Suprapubic skin (tissue), 4 donors: ENCODE measurements around the gene MYO16. TPM values are rescaled to one million over a fixed set of nuclear protein-coding genes. Genes with fewer than 3 reads are reported as not detected.

Source experiments
- DNase-seq, 2 donors: peaks; one replicate each; pipeline ENCODE4 v3.0.0-alpha.2; 2019; ENCODE audit warnings: low spot score in 2 of 2
- H3K27ac ChIP-seq: fragments of 200-600 bp; sonication (generic); one replicate; pipeline ENCODE4 v1.5.1; 2019
- H3K27me3 ChIP-seq: fragments of 200-600 bp; sonication (generic); one replicate; pipeline ENCODE4 v1.5.1; 2019
- H3K36me3 ChIP-seq: fragments of 200-600 bp; sonication (generic); one replicate; pipeline ENCODE4 v1.5.1; 2019
- H3K4me1 ChIP-seq: fragments of 200-600 bp; sonication (generic); one replicate; pipeline ENCODE4 v1.5.1; 2019
- H3K4me3 ChIP-seq: fragments of 200-600 bp; sonication (generic); one replicate; pipeline ENCODE4 v1.5.1; 2019; ENCODE audit warnings: mild to moderate bottlenecking
- H3K9me3 ChIP-seq: fragments of 200-600 bp; sonication (generic); one replicate; pipeline ENCODE4 v1.5.1; 2019
- CTCF ChIP-seq, 2 donors: fragments of 200-600 bp in 1 of 2; fragments of 450-650 bp in 1 of 2; sonication (generic) in 1 of 2; IDR thresholded peaks; one replicate each; pipeline ENCODE4 v1.5.1; 2016 to 2019; ENCODE audit warnings: antibody characterized with exemption in 2 of 2, mild to moderate bottlenecking in 1 of 2, moderate library complexity in 1 of 2
- EP300 ChIP-seq: sonication (generic); formaldehyde crosslinking; IDR thresholded peaks from one replicate; pipeline ENCODE4 v1.6.1; 2017; ENCODE audit warnings: antibody characterized with exemption
- POLR2A ChIP-seq, 2 donors: fragments of 450-650 bp; IDR thresholded peaks; one replicate each; pipeline ENCODE4 v1.6.1; 2017; ENCODE audit warnings: antibody characterized with exemption in 2 of 2, mild to moderate bottlenecking in 2 of 2, moderate library complexity in 2 of 2
- POLR2AphosphoS5 ChIP-seq, 3 donors: sonication (generic); formaldehyde crosslinking; IDR thresholded peaks; one replicate each; pipeline ENCODE4 v1.6.1; 2017; ENCODE audit warnings: antibody characterized with exemption in 3 of 3
- WGBS: methylation state at CpG from one replicate; pipeline ENCODE4 v1.1.5; 2018; 5-methylcytosine and 5-hydroxymethylcytosine counted together
- total RNA-seq, 4 donors: library from RNA; depleted of rRNA; stranded (reverse); fragments of >200 nt; gene quantifications; one replicate each; pipeline ENCODE4 v1.1.0, GENCODE V29; 2016

Gene MYO16
- total RNA-seq, 4 donors from 2014 or later: 0.08 to 0.98 (median 0.25) TPM

GRCh38 chr13:109026266-109026665, 396.9 kb downstream of the MYO16 start:
- no peaks in the 10 kb centered on the region for H3K4me1 ChIP-seq
- no peaks in the 10 kb centered on the region for H3K27me3 ChIP-seq
- no peak overlapping the region for H3K27ac ChIP-seq
- DNase-seq: no peak
- H3K36me3 ChIP-seq: no peaks in the 10 kb centered on the region
- no peaks in the 10 kb centered on the region for H3K9me3 ChIP-seq
- H3K4me3 ChIP-seq: no peak overlapping the region
- 65% methylated on average over 4 of the region's 4 CpGs for WGBS
- TF ChIP-seq EP300 (no peak), POLR2A (IDR thresholded peaks at IDR 0.05) (no peak), CTCF (IDR thresholded peaks at IDR 0.05) (no peak), POLR2AphosphoS5 (IDR thresholded peaks at IDR 0.05) (no peak)

GRCh38 chr13:109028624-109029023, 399.2 kb downstream of the MYO16 start:
- H3K27me3 ChIP-seq: peaks cover 4% of the 10 kb centered on the region
- TF ChIP-seq POLR2AphosphoS5 (IDR thresholded peaks at IDR 0.05): no peak
- TF ChIP-seq EP300: no peak
- TF ChIP-seq POLR2A (IDR thresholded peaks at IDR 0.05): no peak
- no peak for TF ChIP-seq CTCF (IDR thresholded peaks at IDR 0.05)
- H3K36me3 ChIP-seq: no peaks in the 10 kb centered on the region
- H3K4me3 ChIP-seq: no peak overlapping the region
- H3K27ac ChIP-seq: no peak overlapping the region
- no peaks in the 10 kb centered on the region for H3K4me1 ChIP-seq
- 85% methylated on average over 9 of the region's 9 CpGs for WGBS
- no peak for DNase-seq
- H3K9me3 ChIP-seq: no peaks in the 10 kb centered on the region

- Histone ChIP-seq H3K4me3 (no peak overlapping the region), H3K4me1 (no peaks in the 10 kb centered on the region)
These were observed 403.7 kb downstream of the MYO16 start for GRCh38 chr13:109033090-109033489.

GRCh38 chr13:109036078-109036780, 406.8 kb downstream of the MYO16 start:
- WGBS: 72% methylated on average over 7 of the region's 7 CpGs

More at GRCh38 chr13:109033090-109033489, 403.7 kb downstream of the MYO16 start:
- 96% methylated on average over 7 of the region's 7 CpGs for WGBS
- DNase-seq: no peak
- no peaks in the 10 kb centered on the region for H3K9me3 ChIP-seq
- no peaks in the 10 kb centered on the region for H3K36me3 ChIP-seq
- TF ChIP-seq EP300 (no peak), POLR2AphosphoS5 (IDR thresholded peaks at IDR 0.05) (no peak), CTCF (IDR thresholded peaks at IDR 0.05) (no peak), POLR2A (IDR thresholded peaks at IDR 0.05) (no peak)
- H3K27me3 ChIP-seq: peaks cover 4% of the 10 kb centered on the region
- H3K27ac ChIP-seq: no peak overlapping the region

More at GRCh38 chr13:109036078-109036780, 406.8 kb downstream of the MYO16 start:
- no peak overlapping the region for H3K4me3 ChIP-seq
- no peak overlapping the region for H3K27ac ChIP-seq
- peaks cover 4% of the 10 kb centered on the region for H3K27me3 ChIP-seq
- no peaks in the 10 kb centered on the region for H3K9me3 ChIP-seq
- no peak for TF ChIP-seq EP300
- no peak for TF ChIP-seq CTCF (IDR thresholded peaks at IDR 0.05)
- no peak for TF ChIP-seq POLR2AphosphoS5 (IDR thresholded peaks at IDR 0.05)
- TF ChIP-seq POLR2A (IDR thresholded peaks at IDR 0.05): no peak
- H3K4me1 ChIP-seq: no peaks in the 10 kb centered on the region
- no peak for DNase-seq
- H3K36me3 ChIP-seq: no peaks in the 10 kb centered on the region
